Measurements from ENCODE around the gene FNDC1. TPM values are rescaled to one million over a fixed set of nuclear protein-coding genes. Genes with fewer than 3 reads are reported as not detected.

The FNDC1 gene
- total and polyA plus RNA-seq, 9 donors = 0.08 to 7.3 (median 1.1) TPM

GRCh38 chr6:159155679-159156078 is 13.5 kb upstream of the FNDC1 start:
- TF ChIP-seq POLR2A (IDR thresholded peaks at IDR 0.05) = no peak
- no peak for TF ChIP-seq CTCF (IDR thresholded peaks at IDR 0.05)
- TF ChIP-seq EP300 (IDR thresholded peaks at IDR 0.05) = no peak
- WGBS, 3 donors = 48 to 71% (median 68%) methylated on average over 2 of the region's 2 CpGs
- intact Hi-C loops (cut with DNase I) = no loop called here
- Histone ChIP-seq H3K36me3 (no peaks in the 10 kb centered on the region), H3K4me3 (no peak overlapping the region), H3K27me3 (no peaks in the 10 kb centered on the region), H3K4me1 (ENCODE audit: insufficient read depth) (no peaks in the 10 kb centered on the region), H3K27ac (no peak overlapping the region), H3K9me3 (peaks cover 0 to 4% of the 10 kb centered on the region in 2 donors)
- DNase-seq = no peak

- Histone ChIP-seq H3K4me3 (no peak overlapping the region), H3K27me3 (no peaks in the 10 kb centered on the region), H3K4me1 (ENCODE audit: insufficient read depth) (no peaks in the 10 kb centered on the region), H3K27ac (no peak overlapping the region), H3K9me3 (peaks cover 0 to 4% of the 10 kb centered on the region in 2 donors), H3K36me3 (no peaks in the 10 kb centered on the region)
- DNase-seq = no peak
- WGBS, 3 donors = 34 to 56% (median 49%) methylated on average over 1 of the region's 1 CpG
- intact Hi-C loops (cut with DNase I) = no loop called here
- no peak for TF ChIP-seq CTCF (IDR thresholded peaks at IDR 0.05)
- TF ChIP-seq EP300 (IDR thresholded peaks at IDR 0.05) = no peak
- no peak for TF ChIP-seq POLR2A (IDR thresholded peaks at IDR 0.05)
Measured at GRCh38 chr6:159156089-159156488, 13.1 kb upstream of the FNDC1 start.

- Histone ChIP-seq H3K36me3 (no peaks in the 10 kb centered on the region), H3K27me3 (no peaks in the 10 kb centered on the region), H3K9me3 (peaks cover 0 to 4% of the 10 kb centered on the region in 2 donors), H3K4me3 (no peak overlapping the region), H3K4me1 (ENCODE audit: insufficient read depth) (no peaks in the 10 kb centered on the region), H3K27ac (no peak overlapping the region)
- no peak for TF ChIP-seq CTCF (IDR thresholded peaks at IDR 0.05)
- TF ChIP-seq EP300 (IDR thresholded peaks at IDR 0.05) = no peak
- no peak for TF ChIP-seq POLR2A (IDR thresholded peaks at IDR 0.05)
- intact Hi-C loops (cut with DNase I) = no loop called here
- no peak for DNase-seq
- 42 to 54% (median 48%) methylated on average over 2 of the region's 2 CpGs for WGBS, 3 donors
Measured at GRCh38 chr6:159157431-159157830, 11.8 kb upstream of the FNDC1 start.

GRCh38 chr6:159161839-159162238 is 7.4 kb upstream of the FNDC1 start:
- Histone ChIP-seq H3K4me1 (ENCODE audit: insufficient read depth) (no peaks in the 10 kb centered on the region), H3K4me3 (no peak overlapping the region), H3K27me3 (no peaks in the 10 kb centered on the region), H3K9me3 (peaks cover 0 to 3% of the 10 kb centered on the region in 2 donors), H3K36me3 (no peaks in the 10 kb centered on the region), H3K27ac (no peak overlapping the region)
- DNase-seq = no peak
- 58 to 89% (median 64%) methylated on average over 3 of the region's 3 CpGs for WGBS, 3 donors
- intact Hi-C loops (cut with DNase I) = loop anchor here in 1 of 4 donors (10.0 kb wide), 1 partner anchor 493 kb away; no protein-coding TSS in a partner anchor
- TF ChIP-seq POLR2A (IDR thresholded peaks at IDR 0.05) (no peak), EP300 (IDR thresholded peaks at IDR 0.05) (no peak), CTCF (IDR thresholded peaks at IDR 0.05) (no peak)

Data from ovary (tissue), 9 donors.